Measurements from ENCODE around the gene NUP35.

The NUP35 gene

GRCh38 chr2:183124222-183124956 is at the start of gene NUP35:
TSS of gene NUP35 (plus strand) at chr2:183124443. CDS start at chr2:183124458, 15 bp downstream.
- DNase-seq: peak; percentile 93 to 97 (median 95)

GRCh38 chr2:183078163-183078463 is 46.1 kb upstream of the NUP35 start:
- peak in 1 of 3 donors; percentile 24 for DNase-seq

- DNase-seq: peak; percentile 76 to 92 (median 90)
Observed at GRCh38 chr2:183078464-183079138, 45.6 kb upstream of the NUP35 start, which contains the start of gene DUSP19. TSS of gene DUSP19 (plus strand) at chr2:183078747. CDS start at chr2:183078934, 187 bp downstream.

GRCh38 chr2:183079139-183079775 is 45.0 kb upstream of the NUP35 start:
- peak; percentile 31 to 47 (median 39) for DNase-seq

GRCh38 chr2:183081911-183082310 is 42.3 kb upstream of the NUP35 start:
- DNase-seq: peak; percentile 63 to 74 (median 69)

GRCh38 chr2:183088061-183088460 is 36.2 kb upstream of the NUP35 start:
- DNase-seq: no peak

GRCh38 chr2:183089192-183089851 is 34.9 kb upstream of the NUP35 start:
- DNase-seq: no peak

GRCh38 chr2:183091318-183091953 is 32.8 kb upstream of the NUP35 start:
- no peak for DNase-seq

GRCh38 chr2:183091954-183092345 is 32.3 kb upstream of the NUP35 start:
- DNase-seq: no peak

GRCh38 chr2:183093857-183094657 is 30.2 kb upstream of the NUP35 start:
- peak in 1 of 3 donors; percentile 5 for DNase-seq

- no peak for DNase-seq
Observed at GRCh38 chr2:183105402-183106134, 18.7 kb upstream of the NUP35 start.

- DNase-seq: no peak
Observed at GRCh38 chr2:183112577-183112976, 11.7 kb upstream of the NUP35 start.

- DNase-seq: no peak
Observed at GRCh38 chr2:183113630-183114029, 10.6 kb upstream of the NUP35 start.

GRCh38 chr2:183117226-183117625 is 7.0 kb upstream of the NUP35 start:
- no peak for DNase-seq

GRCh38 chr2:183123117-183123958 is 905 bp upstream of the NUP35 start:
- DNase-seq: no peak

- no peak for DNase-seq
Observed at GRCh38 chr2:183123959-183124221, 353 bp upstream of the NUP35 start.

GRCh38 chr2:183124957-183125255 is 663 bp downstream of the NUP35 start:
- DNase-seq: no peak

- DNase-seq: no peak
Observed at GRCh38 chr2:183125659-183126341, 1.6 kb downstream of the NUP35 start.

GRCh38 chr2:183126635-183127034 is 2.4 kb downstream of the NUP35 start:
- no peak for DNase-seq

- no peak for DNase-seq
Observed at GRCh38 chr2:183134016-183134415, 9.8 kb downstream of the NUP35 start.
